H1 (cell line): ENCODE data around the gene GMEB2.

Experiments used
- CEBPB ChIP-seq: IDR thresholded peaks from 2 replicates; pipeline ENCODE4 v1.6.1; 2012; ENCODE audit warnings: low read depth, low read length
- EP300 ChIP-seq, 2 experiments: IDR thresholded peaks; 1 replicate in 1 of 2; 2 replicates in 1 of 2; pipeline ENCODE4 v1.6.1; 2011 to 2012; ENCODE audit warnings: low read depth in 2 of 2, low read length in 2 of 2, mild to moderate bottlenecking in 2 of 2, borderline replicate concordance in 1 of 2, inconsistent platforms in 1 of 2, moderate library complexity in 1 of 2
- EZH2 ChIP-seq: fragments of 200-600 bp; sonication (generic); IDR thresholded peaks from 2 replicates; pipeline ENCODE4 v1.7.1; 2012; ENCODE audit warnings: low read depth, mild to moderate bottlenecking, moderate library complexity, low read length, inconsistent platforms; ENCODE audit not compliant: severe bottlenecking
- HDAC2 ChIP-seq, 2 experiments: fragments of 300-600 bp in 1 of 2; sonication (generic) in 1 of 2; IDR thresholded peaks; 2 replicates each; pipeline ENCODE4 v1.6.1; 2011 to 2012; ENCODE audit warnings: low read depth in 2 of 2, low read length in 2 of 2, mild to moderate bottlenecking in 2 of 2, moderate library complexity in 2 of 2, borderline replicate concordance in 1 of 2, inconsistent platforms in 1 of 2
- HDAC6 ChIP-seq: IDR thresholded peaks from one replicate; pipeline ENCODE4 v1.7.1; 2012; ENCODE audit warnings: low read depth, mild to moderate bottlenecking, inconsistent platforms, low read length, moderate library complexity
- JUND ChIP-seq: IDR thresholded peaks from 2 replicates; pipeline ENCODE4 v1.6.1; 2011; ENCODE audit warnings: mild to moderate bottlenecking, improper control_type of control experiment, low read length
- KDM1A ChIP-seq: fragments of 200-600, 300-600 bp; sonication (generic); IDR thresholded peaks from 2 replicates; pipeline ENCODE4 v1.7.1; 2016; ENCODE audit warnings: mild to moderate bottlenecking, low read length, borderline replicate concordance
- POLR2A ChIP-seq, 2 experiments: IDR thresholded peaks; 1 replicate in 1 of 2; 2 replicates in 1 of 2; pipeline ENCODE4 v1.6.1; 2011; ENCODE audit warnings: low read depth in 2 of 2, low read length in 2 of 2, mild to moderate bottlenecking in 2 of 2; ENCODE audit errors: control extremely low read depth in 1 of 2
- TBP ChIP-seq: IDR thresholded peaks from 2 replicates; pipeline ENCODE4 v1.6.1; 2011; ENCODE audit warnings: low read depth, low read length, improper control_type of control experiment
- YY1 ChIP-seq: IDR thresholded peaks from 2 replicates; pipeline ENCODE4 v1.6.1; 2011; ENCODE audit warnings: low read depth, mild to moderate bottlenecking, low read length
- TF ChIP-seq, protein P1 (sequence below), 3 experiments: IDR thresholded peaks; 1 replicate in 2 of 3; 2 replicates in 1 of 3; pipeline versions ENCODE4 v1.5.1 to v1.6.1; 2011; ENCODE audit warnings: low read length in 3 of 3, mild to moderate bottlenecking in 3 of 3, inconsistent platforms in 2 of 3, low read depth in 1 of 3, moderate library complexity in 1 of 3; ENCODE audit not compliant: insufficient read depth in 1 of 3; ENCODE audit errors: control extremely low read depth in 1 of 3
- TF ChIP-seq, protein P2 (sequence below): fragments of 300-600 bp; sonication (generic); IDR thresholded peaks from 2 replicates; pipeline ENCODE4 v1.7.1; 2012; ENCODE audit warnings: low read length, moderate library complexity, mild to moderate bottlenecking, inconsistent platforms; ENCODE audit not compliant: insufficient replicate concordance

DNA sequence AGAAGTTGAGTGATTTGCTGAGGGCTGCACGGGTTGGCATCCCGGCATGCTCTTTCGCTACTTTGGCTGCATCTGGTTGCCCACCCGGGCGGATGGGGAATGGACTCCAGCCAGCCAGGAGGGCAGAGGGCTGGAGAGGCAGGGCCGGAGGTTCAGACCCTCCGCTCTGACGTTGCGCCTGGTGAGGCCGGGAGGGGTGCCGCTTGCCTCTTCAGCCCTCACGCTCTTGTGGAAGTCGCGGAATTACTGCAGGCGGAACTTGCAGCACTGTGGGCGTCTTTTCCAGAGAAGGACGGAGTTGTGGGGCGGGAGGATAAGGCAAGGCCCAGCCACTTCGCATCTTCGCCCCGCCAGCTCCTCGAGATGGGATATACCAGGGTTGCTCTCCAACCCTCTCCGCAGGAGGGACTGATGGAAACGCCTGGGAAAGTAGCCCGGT, 31.9 kb upstream of the GMEB2 start:
- TF ChIP-seq, protein P1, sequence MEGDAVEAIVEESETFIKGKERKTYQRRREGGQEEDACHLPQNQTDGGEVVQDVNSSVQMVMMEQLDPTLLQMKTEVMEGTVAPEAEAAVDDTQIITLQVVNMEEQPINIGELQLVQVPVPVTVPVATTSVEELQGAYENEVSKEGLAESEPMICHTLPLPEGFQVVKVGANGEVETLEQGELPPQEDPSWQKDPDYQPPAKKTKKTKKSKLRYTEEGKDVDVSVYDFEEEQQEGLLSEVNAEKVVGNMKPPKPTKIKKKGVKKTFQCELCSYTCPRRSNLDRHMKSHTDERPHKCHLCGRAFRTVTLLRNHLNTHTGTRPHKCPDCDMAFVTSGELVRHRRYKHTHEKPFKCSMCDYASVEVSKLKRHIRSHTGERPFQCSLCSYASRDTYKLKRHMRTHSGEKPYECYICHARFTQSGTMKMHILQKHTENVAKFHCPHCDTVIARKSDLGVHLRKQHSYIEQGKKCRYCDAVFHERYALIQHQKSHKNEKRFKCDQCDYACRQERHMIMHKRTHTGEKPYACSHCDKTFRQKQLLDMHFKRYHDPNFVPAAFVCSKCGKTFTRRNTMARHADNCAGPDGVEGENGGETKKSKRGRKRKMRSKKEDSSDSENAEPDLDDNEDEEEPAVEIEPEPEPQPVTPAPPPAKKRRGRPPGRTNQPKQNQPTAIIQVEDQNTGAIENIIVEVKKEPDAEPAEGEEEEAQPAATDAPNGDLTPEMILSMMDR (IDR thresholded peaks at IDR 0.05; ENCODE audit: control extremely low read depth in 1 of 3, insufficient read depth in 1 of 3, low read depth in 1 of 3, low read length in 3 of 3): no peak
- TF ChIP-seq JUND (no peak), EP300 (IDR thresholded peaks at IDR 0.05; ENCODE audit: borderline replicate concordance in 1 of 2, low read depth in 2 of 2, low read length in 2 of 2) (no peak), POLR2A (IDR thresholded peaks at IDR 0.05; ENCODE audit: control extremely low read depth in 1 of 2, low read depth in 2 of 2, low read length in 2 of 2) (no peak), YY1 (no peak), HDAC2 (IDR thresholded peaks at IDR 0.05; ENCODE audit: borderline replicate concordance in 1 of 2, low read depth in 2 of 2, low read length in 2 of 2) (no peak), EZH2 (no peak), CEBPB (no peak), HDAC6 (no peak), KDM1A (no peak), TBP (no peak)
- TF ChIP-seq, protein P2, sequence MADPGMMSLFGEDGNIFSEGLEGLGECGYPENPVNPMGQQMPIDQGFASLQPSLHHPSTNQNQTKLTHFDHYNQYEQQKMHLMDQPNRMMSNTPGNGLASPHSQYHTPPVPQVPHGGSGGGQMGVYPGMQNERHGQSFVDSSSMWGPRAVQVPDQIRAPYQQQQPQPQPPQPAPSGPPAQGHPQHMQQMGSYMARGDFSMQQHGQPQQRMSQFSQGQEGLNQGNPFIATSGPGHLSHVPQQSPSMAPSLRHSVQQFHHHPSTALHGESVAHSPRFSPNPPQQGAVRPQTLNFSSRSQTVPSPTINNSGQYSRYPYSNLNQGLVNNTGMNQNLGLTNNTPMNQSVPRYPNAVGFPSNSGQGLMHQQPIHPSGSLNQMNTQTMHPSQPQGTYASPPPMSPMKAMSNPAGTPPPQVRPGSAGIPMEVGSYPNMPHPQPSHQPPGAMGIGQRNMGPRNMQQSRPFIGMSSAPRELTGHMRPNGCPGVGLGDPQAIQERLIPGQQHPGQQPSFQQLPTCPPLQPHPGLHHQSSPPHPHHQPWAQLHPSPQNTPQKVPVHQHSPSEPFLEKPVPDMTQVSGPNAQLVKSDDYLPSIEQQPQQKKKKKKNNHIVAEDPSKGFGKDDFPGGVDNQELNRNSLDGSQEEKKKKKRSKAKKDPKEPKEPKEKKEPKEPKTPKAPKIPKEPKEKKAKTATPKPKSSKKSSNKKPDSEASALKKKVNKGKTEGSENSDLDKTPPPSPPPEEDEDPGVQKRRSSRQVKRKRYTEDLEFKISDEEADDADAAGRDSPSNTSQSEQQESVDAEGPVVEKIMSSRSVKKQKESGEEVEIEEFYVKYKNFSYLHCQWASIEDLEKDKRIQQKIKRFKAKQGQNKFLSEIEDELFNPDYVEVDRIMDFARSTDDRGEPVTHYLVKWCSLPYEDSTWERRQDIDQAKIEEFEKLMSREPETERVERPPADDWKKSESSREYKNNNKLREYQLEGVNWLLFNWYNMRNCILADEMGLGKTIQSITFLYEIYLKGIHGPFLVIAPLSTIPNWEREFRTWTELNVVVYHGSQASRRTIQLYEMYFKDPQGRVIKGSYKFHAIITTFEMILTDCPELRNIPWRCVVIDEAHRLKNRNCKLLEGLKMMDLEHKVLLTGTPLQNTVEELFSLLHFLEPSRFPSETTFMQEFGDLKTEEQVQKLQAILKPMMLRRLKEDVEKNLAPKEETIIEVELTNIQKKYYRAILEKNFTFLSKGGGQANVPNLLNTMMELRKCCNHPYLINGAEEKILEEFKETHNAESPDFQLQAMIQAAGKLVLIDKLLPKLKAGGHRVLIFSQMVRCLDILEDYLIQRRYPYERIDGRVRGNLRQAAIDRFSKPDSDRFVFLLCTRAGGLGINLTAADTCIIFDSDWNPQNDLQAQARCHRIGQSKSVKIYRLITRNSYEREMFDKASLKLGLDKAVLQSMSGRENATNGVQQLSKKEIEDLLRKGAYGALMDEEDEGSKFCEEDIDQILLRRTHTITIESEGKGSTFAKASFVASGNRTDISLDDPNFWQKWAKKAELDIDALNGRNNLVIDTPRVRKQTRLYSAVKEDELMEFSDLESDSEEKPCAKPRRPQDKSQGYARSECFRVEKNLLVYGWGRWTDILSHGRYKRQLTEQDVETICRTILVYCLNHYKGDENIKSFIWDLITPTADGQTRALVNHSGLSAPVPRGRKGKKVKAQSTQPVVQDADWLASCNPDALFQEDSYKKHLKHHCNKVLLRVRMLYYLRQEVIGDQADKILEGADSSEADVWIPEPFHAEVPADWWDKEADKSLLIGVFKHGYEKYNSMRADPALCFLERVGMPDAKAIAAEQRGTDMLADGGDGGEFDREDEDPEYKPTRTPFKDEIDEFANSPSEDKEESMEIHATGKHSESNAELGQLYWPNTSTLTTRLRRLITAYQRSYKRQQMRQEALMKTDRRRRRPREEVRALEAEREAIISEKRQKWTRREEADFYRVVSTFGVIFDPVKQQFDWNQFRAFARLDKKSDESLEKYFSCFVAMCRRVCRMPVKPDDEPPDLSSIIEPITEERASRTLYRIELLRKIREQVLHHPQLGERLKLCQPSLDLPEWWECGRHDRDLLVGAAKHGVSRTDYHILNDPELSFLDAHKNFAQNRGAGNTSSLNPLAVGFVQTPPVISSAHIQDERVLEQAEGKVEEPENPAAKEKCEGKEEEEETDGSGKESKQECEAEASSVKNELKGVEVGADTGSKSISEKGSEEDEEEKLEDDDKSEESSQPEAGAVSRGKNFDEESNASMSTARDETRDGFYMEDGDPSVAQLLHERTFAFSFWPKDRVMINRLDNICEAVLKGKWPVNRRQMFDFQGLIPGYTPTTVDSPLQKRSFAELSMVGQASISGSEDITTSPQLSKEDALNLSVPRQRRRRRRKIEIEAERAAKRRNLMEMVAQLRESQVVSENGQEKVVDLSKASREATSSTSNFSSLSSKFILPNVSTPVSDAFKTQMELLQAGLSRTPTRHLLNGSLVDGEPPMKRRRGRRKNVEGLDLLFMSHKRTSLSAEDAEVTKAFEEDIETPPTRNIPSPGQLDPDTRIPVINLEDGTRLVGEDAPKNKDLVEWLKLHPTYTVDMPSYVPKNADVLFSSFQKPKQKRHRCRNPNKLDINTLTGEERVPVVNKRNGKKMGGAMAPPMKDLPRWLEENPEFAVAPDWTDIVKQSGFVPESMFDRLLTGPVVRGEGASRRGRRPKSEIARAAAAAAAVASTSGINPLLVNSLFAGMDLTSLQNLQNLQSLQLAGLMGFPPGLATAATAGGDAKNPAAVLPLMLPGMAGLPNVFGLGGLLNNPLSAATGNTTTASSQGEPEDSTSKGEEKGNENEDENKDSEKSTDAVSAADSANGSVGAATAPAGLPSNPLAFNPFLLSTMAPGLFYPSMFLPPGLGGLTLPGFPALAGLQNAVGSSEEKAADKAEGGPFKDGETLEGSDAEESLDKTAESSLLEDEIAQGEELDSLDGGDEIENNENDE: no peak
